ENCODE measurements around the gene MFSD2A. TPM values are rescaled to one million over a fixed set of nuclear protein-coding genes. Genes with fewer than 3 reads are reported as not detected.

MFSD2A gene
- polyA plus RNA-seq, 1 of the 3 experiments (the other 2 are of a cell fraction) = 6.3 TPM

- Histone ChIP-seq H3K9ac (no peak overlapping the region), H3K9me3 (no peaks in the 10 kb centered on the region), H3K4me1 (ENCODE audit: control insufficient read depth in 1 of 2, insufficient read depth in 2 of 2, low read depth in 1 of 2, low read length in 1 of 2) (no peaks in the 10 kb centered on the region; a peak in 1 of 4 replicates), H3K27ac (ENCODE audit: low read depth in 2 of 2, low read length in 1 of 2) (no peak overlapping the region), H3K4me2 (no peak overlapping the region), H3K9me2 (no peaks in the 10 kb centered on the region), H3F3A (replicated peaks; ENCODE audit: insufficient read depth) (no peaks in the 10 kb centered on the region), H3K79me2 (ENCODE audit: insufficient read depth) (no peaks in the 10 kb centered on the region), H2AFZ (ENCODE audit: low read depth) (no peak overlapping the region), H4K20me1 (ENCODE audit: insufficient read depth) (no peaks in the 10 kb centered on the region), H3K36me3 (replicated peaks in 1 of 2; ENCODE audit: control insufficient read depth in 1 of 2, insufficient read depth in 2 of 2, low read length in 1 of 2) (no peaks in the 10 kb centered on the region), H3K4me3 (ENCODE audit: low read depth in 2 of 2, low read length in 1 of 2) (no peak overlapping the region), H3K27me3 (ENCODE audit: insufficient read depth) (no peaks in the 10 kb centered on the region; the same call in 1 of the 2 replicates)
- ChIA-PET POLR2A (no interaction called here), CTCF (interaction anchor here (0.6 to 4.2 kb wide), 4 partner anchors 15 to 97 kb away, joined by 3 to 15 read pairs (median 4); no protein-coding TSS in a partner anchor)
- no peak for DNase-seq
- TF ChIP-seq FOSL2 (IDR thresholded peaks at IDR 0.05; ENCODE audit: borderline replicate concordance, low read depth) = no peak
- no peak for TF ChIP-seq ZBTB33 (IDR thresholded peaks at IDR 0.05; ENCODE audit: borderline replicate concordance, low read depth)
- no peak for TF ChIP-seq RAD21 (IDR thresholded peaks at IDR 0.05; ENCODE audit: low read length)
- TF ChIP-seq GATA2 (CRISPR knock-in tag; IDR thresholded peaks at IDR 0.05) = no peak
- TF ChIP-seq FOXM1 (IDR thresholded peaks at IDR 0.05; ENCODE audit: low read depth) = no peak
- TF ChIP-seq USF2 (IDR thresholded peaks at IDR 0.05; ENCODE audit: borderline replicate concordance, low read depth, low read length) = no peak
- no peak for TF ChIP-seq GABPA (IDR thresholded peaks at IDR 0.05; ENCODE audit: low read depth)
- TF ChIP-seq FOXJ3 (CRISPR knock-in tag; IDR thresholded peaks at IDR 0.05) = no peak
- TF ChIP-seq EP300 (IDR thresholded peaks at IDR 0.05; ENCODE audit: borderline replicate concordance in 1 of 2, low read depth in 1 of 2, low read length in 1 of 2) = no peak
- TF ChIP-seq NRF1 (IDR thresholded peaks at IDR 0.05; ENCODE audit: low read depth, low read length) = no peak
- WGBS (ENCODE audit: low lambda C conversion rate) = 40% methylated on average over 12 of the region's 12 CpGs
These were observed 20.7 kb upstream of the MFSD2A start for GRCh38 chr1:39933956-39934941.

GRCh38 chr1:39936724-39937491, 18.0 kb upstream of the MFSD2A start:
- no peaks in the 10 kb centered on the region for H3K79me2 ChIP-seq (ENCODE audit: insufficient read depth)
- WGBS (ENCODE audit: low lambda C conversion rate) = 96% methylated on average over 2 of the region's 2 CpGs
- no peak overlapping the region for H2AFZ ChIP-seq (ENCODE audit: low read depth)
- no peaks in the 10 kb centered on the region for H3K9me2 ChIP-seq
- H3K9ac ChIP-seq = no peak overlapping the region
- no peaks in the 10 kb centered on the region for H4K20me1 ChIP-seq (ENCODE audit: insufficient read depth)
- H3K4me3 ChIP-seq (ENCODE audit: low read depth in 2 of 2, low read length in 1 of 2) = no peak overlapping the region
- DNase-seq = no peak
- no peaks in the 10 kb centered on the region for H3K36me3 ChIP-seq (replicated peaks in 1 of 2; ENCODE audit: control insufficient read depth in 1 of 2, insufficient read depth in 2 of 2, low read length in 1 of 2)
- POLR2A ChIA-PET = no interaction called here
- H3K4me2 ChIP-seq = no peak overlapping the region
- H3K27me3 ChIP-seq (ENCODE audit: insufficient read depth) = peaks cover 5% of the 10 kb centered on the region; the same call in 1 of the 2 replicates
- no peak overlapping the region for H3K27ac ChIP-seq (ENCODE audit: low read depth in 2 of 2, low read length in 1 of 2)
- no peaks in the 10 kb centered on the region for H3K9me3 ChIP-seq
- CTCF ChIA-PET = interaction anchor here (1.1 to 2.3 kb wide), 3 partner anchors 14 to 26 kb away, joined by 3 to 11 read pairs (median 3); no protein-coding TSS in a partner anchor
- no peaks in the 10 kb centered on the region; a peak in 1 of 4 replicates for H3K4me1 ChIP-seq (ENCODE audit: control insufficient read depth in 1 of 2, insufficient read depth in 2 of 2, low read depth in 1 of 2, low read length in 1 of 2)
- H3F3A ChIP-seq (replicated peaks; ENCODE audit: insufficient read depth) = no peaks in the 10 kb centered on the region
- TF ChIP-seq CTCF (IDR thresholded peaks at IDR 0.05) = no peak
- TF ChIP-seq MAX (IDR thresholded peaks at IDR 0.05; ENCODE audit: low read depth) = no peak
- TF ChIP-seq SMC3 (IDR thresholded peaks at IDR 0.05; ENCODE audit: low read depth, low read length) = no peak
- TF ChIP-seq REST (IDR thresholded peaks at IDR 0.05; ENCODE audit: low read depth, low read length) = no peak

All from SK-N-SH (cell line).